Erythroblast (primary cell): Measurements from ENCODE around the gene TMIGD1.

Experiments used
- DNase-seq, 2 experiments: peaks; one replicate each; lab custom pipeline; 2025; lab: John Stamatoyannopoulos, UW
- GATA1 ChIP-seq: IDR thresholded peaks from 2 replicates; pipeline ENCODE4 v1.6.1; 2011; ENCODE audit warnings: low read depth, mild to moderate bottlenecking, control low read depth, low read length, moderate library complexity
- POLR2A ChIP-seq: IDR thresholded peaks from 2 replicates; pipeline ENCODE4 v1.6.1; 2011; ENCODE audit warnings: mild to moderate bottlenecking, low read length

The TMIGD1 gene, protein sequence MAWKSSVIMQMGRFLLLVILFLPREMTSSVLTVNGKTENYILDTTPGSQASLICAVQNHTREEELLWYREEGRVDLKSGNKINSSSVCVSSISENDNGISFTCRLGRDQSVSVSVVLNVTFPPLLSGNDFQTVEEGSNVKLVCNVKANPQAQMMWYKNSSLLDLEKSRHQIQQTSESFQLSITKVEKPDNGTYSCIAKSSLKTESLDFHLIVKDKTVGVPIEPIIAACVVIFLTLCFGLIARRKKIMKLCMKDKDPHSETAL

GRCh38 chr17:30333503-30334360 is at the start of gene TMIGD1:
Gene TMIGD1 (minus strand): TSS chr17:30334057. CDS start chr17:30332133, 1,924 bp downstream.
- TF ChIP-seq GATA1 (no peak), POLR2A (no peak)
- DNase-seq = no peak

GRCh38 chr17:30382345-30382744 is 48.5 kb upstream of the TMIGD1 start:
- no peak for DNase-seq
- TF ChIP-seq GATA1 = no peak
- no peak for TF ChIP-seq POLR2A

DNA sequence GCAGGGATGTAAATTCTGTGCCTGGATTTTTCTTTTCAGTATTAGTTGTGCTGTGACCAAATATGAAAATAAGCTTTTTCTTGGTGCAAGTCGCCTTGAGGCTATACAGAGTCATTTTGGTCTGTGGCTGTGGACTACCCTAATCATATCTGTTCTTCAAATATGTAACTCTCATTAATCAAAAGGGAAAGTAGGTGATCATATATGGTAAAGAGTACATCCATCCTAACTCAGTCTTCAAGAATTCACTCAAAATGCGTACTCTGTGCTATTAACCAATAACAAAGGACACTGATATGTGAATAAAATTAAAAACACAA is 47.4 kb upstream of the TMIGD1 start:
- TF ChIP-seq POLR2A (no peak), GATA1 (no peak)
- peak in 1 of 2 experiments; percentile 9 for DNase-seq

- no peak for DNase-seq
Measured at GRCh38 chr17:30380643-30381339, 46.9 kb upstream of the TMIGD1 start.

DNA sequence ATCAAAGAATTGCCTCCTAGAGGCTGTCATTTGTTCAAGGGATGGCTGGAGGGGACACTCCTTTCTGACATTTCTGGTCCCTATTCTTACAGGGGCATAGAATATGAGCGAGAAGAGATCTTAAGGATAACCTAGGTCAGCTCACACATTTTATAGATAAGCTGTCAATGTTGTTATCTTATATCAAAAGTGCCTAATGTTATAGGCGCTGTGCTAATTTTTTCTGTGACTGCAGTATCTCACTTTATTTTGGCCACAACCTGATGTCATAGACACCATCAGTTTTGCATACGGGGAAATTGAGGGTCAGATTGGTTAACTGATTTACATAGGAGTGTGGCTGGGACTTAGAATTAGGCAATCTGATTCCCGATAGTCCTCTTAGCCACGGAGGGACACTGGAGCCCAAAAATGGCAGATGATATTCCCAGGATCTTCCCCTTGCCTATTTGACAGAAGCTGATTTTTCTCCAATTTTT is 46.1 kb upstream of the TMIGD1 start:
- peak in 1 of 2 experiments; percentile 51 for DNase-seq
- TF ChIP-seq GATA1 (no peak), POLR2A (no peak)

More at GRCh38 chr17:30380643-30381339, 46.9 kb upstream of the TMIGD1 start:
- TF ChIP-seq POLR2A = no peak
- TF ChIP-seq GATA1 = no peak

DNA sequence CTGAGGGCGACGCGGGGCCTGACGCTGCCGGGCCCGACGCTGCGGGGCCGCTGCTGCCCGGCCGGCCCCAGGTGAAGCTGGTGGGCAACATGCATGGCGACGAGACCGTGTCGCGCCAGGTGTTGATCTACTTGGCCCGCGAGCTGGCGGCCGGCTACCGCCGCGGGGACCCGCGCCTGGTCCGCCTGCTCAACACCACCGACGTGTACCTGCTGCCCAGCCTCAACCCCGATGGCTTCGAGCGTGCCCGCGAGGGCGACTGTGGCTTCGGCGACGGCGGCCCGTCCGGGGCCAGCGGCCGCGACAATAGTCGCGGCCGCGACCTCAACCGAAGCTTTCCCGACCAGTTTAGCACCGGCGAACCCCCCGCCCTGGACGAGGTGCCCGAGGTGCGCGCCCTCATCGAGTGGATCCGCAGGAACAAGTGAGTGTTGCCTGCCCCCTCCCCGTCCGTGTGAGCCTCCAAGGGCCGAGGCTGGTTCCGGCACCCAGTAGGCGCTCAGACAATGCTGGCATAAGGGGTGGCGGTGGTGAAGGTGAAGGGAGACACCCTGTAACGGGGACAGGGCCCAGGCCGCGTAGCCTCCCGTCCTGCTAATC is 45.5 kb upstream of the TMIGD1 start:
- DNase-seq = peak; percentile 57 to 69
- TF ChIP-seq GATA1 = no peak
- no peak for TF ChIP-seq POLR2A

DNA sequence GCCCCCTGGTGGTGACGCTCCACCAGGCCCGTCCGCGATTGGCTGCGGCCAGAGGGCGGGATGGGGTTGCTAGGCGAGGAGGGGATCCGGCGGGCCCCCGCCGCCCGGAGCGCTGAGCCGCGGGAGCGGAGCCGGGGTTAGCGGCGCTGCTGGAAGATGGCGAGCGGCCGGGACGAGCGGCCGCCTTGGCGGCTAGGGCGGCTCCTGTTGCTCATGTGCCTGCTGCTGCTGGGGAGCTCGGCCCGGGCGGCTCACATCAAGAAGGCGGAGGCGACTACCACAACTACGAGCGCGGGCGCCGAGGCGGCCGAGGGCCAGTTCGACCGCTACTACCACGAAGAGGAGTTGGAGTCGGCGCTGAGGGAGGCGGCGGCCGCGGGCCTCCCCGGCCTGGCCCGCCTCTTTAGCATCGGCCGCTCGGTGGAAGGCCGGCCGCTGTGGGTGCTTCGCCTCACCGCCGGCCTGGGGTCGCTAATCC is 45.0 kb upstream of the TMIGD1 start, which contains the start of gene CPD:
Gene CPD, plus strand, starts transcription at position 103 of the 478 bp plus-strand sequence. Its CDS starts 54 bp downstream, at position 157.
- TF ChIP-seq POLR2A = peak; percentile 87
- no peak for TF ChIP-seq GATA1
- peak; percentile 94 to 98 for DNase-seq

DNA sequence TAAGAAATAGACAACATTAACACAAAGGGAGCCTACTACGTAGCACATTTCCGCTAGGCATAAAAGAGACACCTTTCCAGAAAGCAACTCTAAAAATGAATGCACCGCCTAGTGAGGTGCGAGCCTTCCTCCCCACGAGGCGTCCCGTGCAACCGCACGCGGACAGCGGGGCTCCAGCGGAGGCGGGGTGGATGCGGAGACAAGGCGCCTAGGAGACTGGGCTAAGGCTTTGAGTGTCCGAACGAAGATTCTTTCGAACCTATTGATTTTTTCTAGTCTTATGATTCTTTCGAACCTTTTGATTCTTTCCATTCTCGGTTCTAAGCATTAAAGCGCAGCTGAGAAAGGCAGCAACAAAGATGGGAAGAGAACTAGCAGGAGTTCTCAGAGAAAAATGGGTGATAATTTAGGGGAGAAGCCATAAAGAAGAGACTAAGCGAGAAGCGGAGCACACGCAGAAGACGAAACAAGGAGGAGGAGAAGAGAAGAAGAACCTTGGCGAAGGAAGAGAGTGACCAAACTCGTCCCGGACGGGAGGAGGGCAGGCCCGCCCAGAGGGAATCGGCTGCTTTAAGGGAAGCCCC is 44.5 kb upstream of the TMIGD1 start:
- no peak for TF ChIP-seq GATA1
- no peak for TF ChIP-seq POLR2A
- DNase-seq = peak; percentile 56 to 71

DNA sequence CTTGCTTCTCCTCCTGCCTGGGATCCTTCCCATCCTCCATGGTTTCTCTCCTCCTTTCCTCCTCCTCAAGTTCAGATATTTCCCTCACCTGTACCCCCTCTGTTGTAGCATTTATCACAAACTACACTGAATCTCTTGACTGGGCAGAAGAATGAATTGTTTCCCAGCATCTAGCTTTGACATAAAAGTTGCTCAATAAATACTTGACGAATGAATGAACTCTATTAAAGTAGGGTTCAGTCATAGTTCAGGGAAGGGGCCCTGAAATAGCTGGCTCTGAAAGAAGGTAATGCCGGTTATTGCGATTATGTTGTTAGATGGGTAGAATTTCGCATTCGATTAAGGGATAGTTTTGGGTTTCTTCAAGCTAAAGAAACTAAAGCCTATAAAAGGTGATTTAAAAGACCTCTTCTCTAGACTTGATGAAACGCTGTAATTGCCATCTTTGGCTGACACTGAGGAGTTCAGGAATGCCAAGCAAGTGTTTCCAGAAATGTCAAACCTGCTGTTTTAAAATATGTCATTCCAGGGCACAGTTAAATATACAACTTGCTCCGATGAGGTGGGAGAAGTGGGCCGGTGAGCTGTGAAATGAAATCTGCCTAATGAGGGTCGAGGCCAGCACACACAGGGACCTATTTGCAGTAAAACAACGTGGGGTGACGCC is 43.9 kb upstream of the TMIGD1 start:
- DNase-seq = no peak
- TF ChIP-seq POLR2A (no peak), GATA1 (no peak)

GRCh38 chr17:30376621-30377452 is 43.0 kb upstream of the TMIGD1 start:
- DNase-seq = no peak
- no peak for TF ChIP-seq POLR2A
- no peak for TF ChIP-seq GATA1

GRCh38 chr17:30375661-30376060 is 41.8 kb upstream of the TMIGD1 start:
- TF ChIP-seq POLR2A = no peak
- no peak for TF ChIP-seq GATA1
- DNase-seq = peak; percentile 17 to 34

DNA sequence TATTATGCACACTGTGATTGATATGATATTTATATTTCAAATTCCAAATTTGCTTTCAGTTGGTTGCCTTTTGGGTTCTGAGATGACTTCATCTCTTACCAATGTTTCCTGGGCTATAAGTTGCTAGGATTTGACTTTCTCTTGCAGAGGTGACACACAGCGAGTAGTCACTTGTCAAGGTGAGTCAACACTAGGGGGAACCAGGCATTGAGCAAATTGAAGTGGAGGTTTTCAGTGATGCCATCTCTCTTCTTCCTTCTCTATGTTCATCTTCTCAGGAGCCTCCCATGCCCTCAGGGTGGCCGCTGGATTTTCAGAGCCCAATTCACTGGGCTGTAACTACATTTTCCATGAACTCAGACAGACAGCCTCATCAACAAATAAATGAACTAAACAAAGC is 38.9 kb upstream of the TMIGD1 start:
- TF ChIP-seq POLR2A (no peak), GATA1 (no peak)
- peak in 1 of 2 experiments; percentile 21 for DNase-seq
